ENCODE measurements around the gene STK33.
A peak's percentile ranks its signal among the peaks of the same experiment; 100 is the strongest.

The STK33 gene

GRCh38 chr11:8593935-8594909, at the start of gene STK33:
STK33 (minus strand) TSS chr11:8594228; CDS start chr11:8474905, 119,323 bp downstream.
- DNase-seq = peak in 1 of 3 donors; percentile 26

DNA sequence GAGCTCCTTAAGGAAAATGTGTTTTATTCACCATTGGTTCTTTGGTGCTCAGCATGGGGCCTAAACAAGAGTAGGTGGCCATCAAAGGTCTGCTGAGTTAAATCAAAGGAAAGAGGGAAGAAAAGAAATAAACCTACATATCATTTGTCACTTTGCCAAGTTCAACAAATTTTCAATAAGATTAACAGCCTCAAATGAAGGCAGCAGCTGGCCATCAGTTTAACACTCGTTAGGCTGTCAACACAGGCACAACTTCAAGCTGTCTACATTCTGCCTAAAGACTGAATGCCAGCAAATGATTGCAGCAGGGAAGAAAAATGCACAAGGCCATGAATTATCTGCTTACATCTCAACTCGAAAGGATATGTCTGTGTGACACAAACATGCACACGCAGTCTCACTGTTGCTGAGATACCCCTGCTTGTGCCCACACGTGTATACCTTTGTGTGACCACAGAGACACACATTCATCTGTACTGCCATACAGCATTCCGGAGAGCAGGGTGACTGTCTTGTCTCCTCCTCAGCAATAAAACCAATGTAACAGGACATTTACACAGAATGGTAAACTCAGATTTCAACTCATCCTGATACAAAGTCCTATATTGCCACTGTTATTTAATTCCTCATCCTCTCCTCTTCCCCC, 48.3 kb upstream of the STK33 start:
- DNase-seq = no peak

- DNase-seq = no peak
These were observed 47.3 kb upstream of the STK33 start for GRCh38 chr11:8641332-8641731.

DNA sequence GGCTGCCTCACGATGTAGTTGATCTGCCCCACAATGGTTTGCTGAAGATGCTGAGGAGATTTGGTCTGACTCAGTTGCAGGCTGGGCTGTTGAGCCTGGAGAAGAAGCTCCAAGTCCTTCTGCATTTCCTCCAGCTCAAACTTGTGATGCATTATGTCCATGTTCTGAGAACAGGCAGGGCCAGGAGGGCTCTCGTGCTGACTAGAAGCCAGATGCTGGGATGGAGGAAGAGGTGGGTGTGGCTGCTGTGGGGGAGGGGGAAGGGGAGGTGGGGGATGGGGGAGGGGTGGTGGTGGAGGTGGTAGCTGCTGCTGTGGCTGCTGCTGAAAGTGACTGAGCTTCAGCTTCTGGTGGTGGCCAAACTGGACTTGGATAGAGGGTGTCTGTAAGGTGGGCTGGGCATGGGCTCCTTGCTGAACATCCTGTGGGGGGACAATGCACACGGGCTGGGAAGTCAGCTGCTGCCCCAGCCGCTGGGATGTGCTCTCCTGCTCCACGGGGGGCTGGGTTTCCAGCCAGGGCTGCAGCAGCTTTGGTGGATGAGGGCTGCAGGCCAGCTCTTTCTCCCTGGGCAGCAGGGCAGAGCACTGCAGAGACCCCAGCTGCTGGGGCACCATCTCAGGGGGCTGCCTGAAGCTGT, 46.4 kb upstream of the STK33 start:
- DNase-seq = no peak

DNA sequence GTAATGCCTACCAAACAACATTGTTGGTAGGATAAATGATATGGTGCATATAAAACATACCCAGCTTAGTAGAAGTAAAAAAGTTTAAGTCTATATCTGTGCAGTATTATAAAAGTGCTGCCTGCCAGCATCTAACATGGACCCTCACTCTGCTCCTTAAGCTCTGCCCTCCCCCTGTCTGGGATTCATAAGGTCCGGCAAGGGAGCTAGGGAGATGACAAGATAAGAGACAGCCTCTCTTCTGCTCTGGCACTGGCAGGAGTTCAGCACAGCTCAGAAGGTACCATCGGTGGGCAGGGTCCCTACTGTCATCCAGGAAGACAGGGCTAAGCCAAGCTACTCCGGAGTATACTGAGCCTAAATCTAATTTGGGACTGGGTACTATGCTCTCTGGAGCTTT, 45.6 kb upstream of the STK33 start:
- no peak for DNase-seq

GRCh38 chr11:8638300-8638699, 44.3 kb upstream of the STK33 start:
- DNase-seq = no peak

- DNase-seq = no peak
These were observed 42.1 kb upstream of the STK33 start for GRCh38 chr11:8636127-8636526.

DNA sequence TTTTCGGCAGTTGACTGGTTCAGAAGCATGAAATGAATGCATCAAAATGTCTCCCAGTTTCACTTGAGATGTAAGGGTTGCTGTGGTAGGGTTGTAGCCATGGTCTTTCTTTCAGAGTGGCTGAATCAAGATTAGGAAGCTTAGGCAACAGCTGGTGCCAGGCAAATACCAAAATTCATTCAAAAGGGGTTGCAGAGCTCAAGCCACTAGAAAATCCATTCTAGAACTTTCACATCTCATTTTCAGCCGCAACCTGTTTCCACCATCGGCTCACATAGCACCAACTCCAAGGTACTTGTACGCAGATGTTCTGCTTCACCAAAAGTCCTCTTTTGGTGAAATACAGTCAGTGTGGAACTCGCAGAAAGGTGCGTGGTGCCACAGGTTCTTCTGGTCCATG, 40.5 kb upstream of the STK33 start:
- DNase-seq = no peak

DNA sequence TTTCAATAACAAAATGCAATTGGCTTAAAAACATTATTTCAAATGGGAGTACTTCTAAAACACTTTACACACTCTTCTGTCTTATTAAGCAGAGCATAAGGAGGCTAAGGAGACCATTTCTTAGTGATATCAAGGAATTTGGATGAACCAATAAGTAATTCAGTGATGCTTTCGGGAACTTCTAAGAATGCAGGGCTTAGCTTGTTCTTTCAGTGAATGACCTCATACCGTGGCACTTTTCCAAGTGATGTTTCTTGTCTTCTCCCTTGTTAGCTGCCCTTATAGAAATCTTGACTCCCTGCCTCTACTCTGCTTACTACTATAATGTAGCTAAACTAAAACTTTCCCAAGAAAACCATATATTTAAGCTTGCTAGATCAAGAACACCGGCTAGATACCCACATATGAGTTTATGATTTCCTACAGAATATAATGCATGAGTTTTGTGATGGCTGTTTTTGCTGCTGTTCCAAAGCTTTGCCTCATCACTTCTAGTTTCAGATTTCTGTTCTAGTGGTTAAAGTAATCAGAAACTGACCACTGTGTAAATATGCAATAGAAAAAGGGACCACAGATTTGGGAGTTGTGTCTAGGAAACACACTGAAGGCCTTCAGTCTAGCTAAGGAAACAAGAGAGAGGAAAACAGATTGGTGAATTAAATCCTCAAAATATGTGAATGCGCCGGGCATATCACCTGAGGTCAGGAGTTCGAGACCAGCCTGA, 37.5 kb upstream of the STK33 start:
- DNase-seq = no peak

DNA sequence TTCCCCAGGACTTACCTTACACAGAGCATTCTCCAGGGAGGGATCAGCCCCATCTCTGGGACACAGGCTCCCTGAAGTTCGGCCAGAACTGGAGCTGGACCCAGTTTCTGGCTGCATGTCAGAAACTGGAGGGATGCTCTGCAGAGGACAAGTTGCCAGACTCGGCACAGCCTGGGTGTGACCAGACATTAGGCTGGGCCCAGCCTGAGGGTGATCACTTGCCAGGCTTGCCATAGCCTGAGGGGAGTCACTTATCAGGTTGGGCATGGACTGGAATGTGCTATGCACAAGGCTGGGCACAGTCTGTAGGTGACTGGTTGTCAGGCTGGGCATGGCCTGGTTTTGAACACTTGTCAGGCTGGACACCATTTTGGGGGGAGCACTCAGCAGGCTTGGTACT, 30.7 kb upstream of the STK33 start:
- no peak for DNase-seq

DNA sequence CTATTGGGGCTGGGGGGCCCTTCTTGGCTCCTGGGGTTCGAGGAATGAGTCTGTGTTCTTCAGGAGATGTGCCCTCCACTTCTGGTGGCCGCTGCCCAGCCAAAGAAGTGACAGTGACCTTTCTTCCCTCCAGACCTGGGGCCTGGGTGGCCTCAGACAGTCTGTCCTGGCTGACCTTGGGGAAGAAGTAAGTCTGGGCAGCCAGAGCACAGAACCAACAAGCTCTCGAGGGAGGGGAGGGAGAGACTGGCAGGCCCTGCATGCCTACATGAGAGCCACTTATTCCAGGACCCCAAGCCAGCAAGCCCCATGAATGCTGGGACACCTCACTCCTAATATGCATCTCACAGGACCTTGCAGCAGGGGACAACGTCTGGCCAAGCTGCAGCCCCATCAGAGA, 27.1 kb upstream of the STK33 start:
- no peak for DNase-seq

DNA sequence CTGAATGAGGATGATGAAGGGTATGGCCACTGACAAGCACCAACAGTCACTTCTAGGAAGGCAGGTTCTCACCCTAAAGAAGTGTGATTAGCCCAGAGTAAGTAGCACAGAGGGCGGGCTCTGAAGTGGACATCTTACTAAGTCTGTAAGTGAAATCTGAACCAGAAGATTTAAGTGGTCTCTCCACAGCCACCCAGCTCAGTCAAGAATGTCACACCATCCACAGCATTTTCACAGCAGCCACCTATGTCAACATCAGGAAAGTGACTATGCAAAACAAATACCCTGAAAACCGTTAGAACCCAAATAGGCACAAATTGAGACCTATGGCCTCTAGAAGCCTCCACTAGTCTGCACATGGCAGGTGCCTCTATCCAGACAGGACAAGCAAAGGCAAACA, 23.0 kb upstream of the STK33 start:
- DNase-seq = no peak

DNA sequence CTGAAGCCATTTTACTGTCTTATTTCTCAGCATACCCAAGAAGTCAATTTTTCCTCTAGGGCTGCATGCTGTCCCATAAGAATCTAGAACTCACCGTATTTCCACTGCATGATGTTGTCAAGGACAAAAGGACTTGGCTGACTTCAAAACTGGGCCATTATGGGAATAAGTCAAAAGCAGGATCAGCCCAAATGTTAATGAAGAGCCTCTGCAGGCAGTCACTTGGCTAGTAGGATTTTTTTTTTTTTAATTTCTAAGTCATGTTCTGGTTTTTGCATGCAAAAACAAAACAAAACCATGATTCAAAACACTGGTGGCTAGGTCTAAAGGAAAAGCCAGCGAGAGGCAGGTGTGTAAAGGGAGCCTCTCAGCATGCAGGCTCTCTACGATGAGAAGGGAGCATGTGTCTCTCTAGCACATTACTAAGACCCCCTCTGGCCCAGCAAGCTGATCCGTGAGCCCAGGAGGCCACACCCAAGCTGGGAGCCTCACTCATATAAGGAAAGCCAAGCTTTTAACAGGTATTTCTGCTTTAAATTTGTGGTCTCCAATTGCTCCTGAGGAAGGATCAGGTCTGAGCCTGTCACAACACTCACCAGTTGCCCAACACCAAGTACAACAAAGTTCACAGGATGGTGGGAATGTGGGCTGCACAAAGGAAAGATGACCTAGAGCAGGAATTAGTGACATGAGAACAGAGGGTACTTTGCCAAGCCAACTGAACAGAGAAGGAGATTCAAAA, 21.4 kb upstream of the STK33 start:
- DNase-seq = no peak

- DNase-seq = no peak
These were observed 20.5 kb upstream of the STK33 start for GRCh38 chr11:8614497-8614896.

- DNase-seq = no peak
These were observed 19.0 kb upstream of the STK33 start for GRCh38 chr11:8613036-8613435.

GRCh38 chr11:8612522-8612921, 18.5 kb upstream of the STK33 start:
- no peak for DNase-seq

- peak in 1 of 3 donors; percentile 29 for DNase-seq
These were observed 16.6 kb upstream of the STK33 start for GRCh38 chr11:8610532-8611116.

- peak; percentile 36 to 49 (median 40) for DNase-seq
These were observed 14.6 kb upstream of the STK33 start for GRCh38 chr11:8608652-8609051.

DNA sequence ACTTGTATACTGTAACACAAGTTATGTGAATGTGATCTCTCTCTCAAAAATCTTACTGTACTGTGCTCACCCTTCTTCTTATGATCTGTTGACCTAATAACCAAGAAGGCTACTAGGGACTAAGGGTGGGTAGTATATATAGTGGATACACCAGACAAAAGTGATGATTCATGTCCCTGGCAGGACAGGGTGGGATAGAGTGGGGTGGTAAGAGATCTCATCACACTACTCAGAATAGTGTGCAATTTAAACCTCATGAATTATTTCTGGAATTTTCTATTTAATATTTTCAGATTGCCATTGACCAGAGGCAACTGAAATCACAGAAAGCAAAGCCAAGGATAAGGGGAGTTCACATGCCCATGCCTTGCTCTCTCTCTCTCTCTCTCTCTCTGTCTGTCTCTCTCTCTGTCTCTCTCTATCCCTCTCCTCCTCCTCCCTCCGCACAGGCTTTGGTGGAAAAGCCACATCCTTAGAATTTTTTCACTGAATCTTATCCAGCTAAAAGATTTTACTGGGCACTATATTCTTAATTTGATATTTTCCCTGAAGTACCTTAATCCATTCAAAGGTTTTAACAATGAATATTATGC, 12.0 kb upstream of the STK33 start:
- DNase-seq = no peak

DNA sequence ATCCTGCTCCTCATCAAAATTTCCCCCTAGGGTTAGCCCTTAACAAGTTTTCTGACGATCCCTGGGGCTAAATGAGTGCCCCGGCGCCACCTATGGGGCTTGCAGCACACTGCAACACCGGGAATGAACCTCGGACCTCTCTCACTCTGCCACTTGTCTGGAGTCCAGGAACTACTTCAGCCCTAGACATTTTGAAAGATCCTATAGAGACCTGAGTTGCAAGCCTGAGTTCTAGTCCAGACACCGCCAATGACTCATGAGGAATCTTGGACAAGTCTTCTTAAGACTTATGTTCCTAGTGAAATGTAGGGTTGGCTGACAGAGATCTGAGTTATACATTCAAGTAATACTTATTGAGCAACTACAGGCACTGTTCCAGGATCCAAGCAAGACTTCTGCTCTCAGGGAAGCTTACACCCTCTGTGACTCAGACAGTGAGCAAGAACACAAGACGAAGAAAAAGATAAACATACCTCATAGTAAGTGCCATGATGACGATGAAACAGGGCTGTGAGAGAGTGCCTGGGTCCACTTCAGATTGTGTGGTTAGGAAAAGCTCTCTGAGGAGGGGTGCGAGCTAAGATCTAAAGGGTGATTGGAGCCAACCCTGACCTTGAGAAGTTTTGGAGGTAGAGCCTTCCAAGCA, 10.2 kb upstream of the STK33 start:
- peak; percentile 78 to 93 (median 86) for DNase-seq

DNA sequence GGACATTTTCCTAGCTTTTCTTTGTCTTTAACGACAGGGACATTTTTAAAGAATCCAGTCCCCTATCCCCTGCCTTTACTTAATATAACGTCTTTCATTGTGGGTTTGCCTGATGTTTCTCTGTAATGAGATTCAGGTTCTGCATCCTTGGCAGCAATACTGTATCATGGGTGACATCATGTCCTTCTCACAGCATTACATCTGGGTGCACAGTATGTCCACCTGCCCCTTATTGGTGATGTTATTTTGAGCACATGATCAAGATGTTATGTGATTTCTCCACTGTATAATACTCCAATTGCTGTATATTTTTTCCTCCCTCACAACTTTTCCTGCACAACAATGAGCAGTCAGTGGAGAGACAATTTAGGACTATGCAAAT, 9.7 kb upstream of the STK33 start:
- no peak for DNase-seq

Measured in suppressor macrophage treated with lipopolysaccharide for 1 hour (primary cell).